Naive B cell (primary cell): Measurements from ENCODE around the gene TPPP. TPM values are rescaled to one million over a fixed set of nuclear protein-coding genes. Genes with fewer than 3 reads are reported as not detected.
"Not testable (repeated sequence)": the region's sequence is repeated elsewhere in the genome, so short reads cannot be mapped to it uniquely, and the experiment has no call there.

Source experiments
- ATAC-seq, 2 donors: fragments of 150-1000 bp; cut with Tn5 transposase; 2 replicates each; pipeline ENCODE4 v1.10.0; 2021; ENCODE audit warnings: low read depth in 2 of 2, mild to moderate bottlenecking in 2 of 2, moderate library complexity in 2 of 2
- DNase-seq: peaks from one replicate; pipeline ENCODE4 v3.0.0; 2022
- H3K27ac Mint-ChIP-seq, 6 donors: one replicate each; pipeline ENCODE4 v1.8.0; 2020 to 2022; ENCODE audit warnings: mild to moderate bottlenecking in 6 of 6, mixed read lengths in 6 of 6, moderate library complexity in 5 of 6, inconsistent platforms in 2 of 6
- H3K27me3 Mint-ChIP-seq, 3 donors: one replicate each; pipeline ENCODE4 v1.8.0; 2021 to 2022; ENCODE audit warnings: mixed read lengths in 3 of 3, mild to moderate bottlenecking in 1 of 3
- H3K36me3 Mint-ChIP-seq, 2 donors: one replicate each; pipeline ENCODE4 v1.8.0; 2020 to 2022; ENCODE audit warnings: mixed read lengths in 2 of 2, inconsistent platforms in 1 of 2, mild to moderate bottlenecking in 1 of 2
- H3K4me1 Mint-ChIP-seq, 3 donors: one replicate each; pipeline ENCODE4 v1.8.0; 2020 to 2022; ENCODE audit warnings: mixed read lengths in 3 of 3, inconsistent platforms in 1 of 3, mild to moderate bottlenecking in 1 of 3, moderate library complexity in 1 of 3
- H3K4me3 Mint-ChIP-seq, 8 donors: one replicate each; pipeline ENCODE4 v1.8.0; 2020 to 2022; ENCODE audit warnings: mild to moderate bottlenecking in 8 of 8, mixed read lengths in 8 of 8, moderate library complexity in 8 of 8, inconsistent platforms in 2 of 8
- H3K9me3 Mint-ChIP-seq, 7 donors: one replicate each; pipeline ENCODE4 v1.8.0; 2020 to 2022; ENCODE audit warnings: mixed read lengths in 7 of 7, mild to moderate bottlenecking in 5 of 7, inconsistent platforms in 2 of 7, moderate library complexity in 1 of 7
- polyA plus RNA-seq, 6 donors: library from polyadenylated mRNA; unstranded; fragments of 300-500 nt; fragmentation: Illumina TruSeq; gene quantifications; one replicate each; pipeline ENCODE4 v1.2.3, GENCODE V29; 2021; ENCODE audit warnings: low read depth in 6 of 6

The TPPP gene
- polyA plus RNA-seq, 6 donors from 2014 or later = 0.11 TPM; not detected in 5

DNA sequence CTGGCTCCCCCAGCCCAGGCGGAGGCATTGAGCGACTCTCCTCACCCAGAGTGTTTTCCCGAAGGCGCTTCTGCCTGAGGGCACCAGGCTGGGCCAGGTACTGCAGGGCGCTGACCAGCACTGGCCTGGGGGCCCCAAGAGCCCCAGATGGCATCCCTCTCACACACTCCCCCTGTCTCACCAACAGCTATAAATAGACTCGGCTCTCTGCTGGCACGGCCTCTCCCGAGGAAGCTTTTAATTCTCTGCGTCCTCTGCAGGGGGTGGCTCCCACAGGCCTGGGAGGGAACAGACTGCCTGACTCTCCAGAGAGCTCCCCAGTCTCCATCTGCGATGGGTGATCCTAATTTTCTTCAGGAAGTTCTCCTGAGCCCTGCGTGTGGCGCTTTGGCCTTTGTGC, 2.9 kb downstream of the TPPP start:
- not testable (repeated sequence) for H3K27ac Mint-ChIP-seq, H3K4me3 Mint-ChIP-seq, ATAC-seq, H3K9me3 Mint-ChIP-seq, H3K36me3 Mint-ChIP-seq, H3K4me1 Mint-ChIP-seq, DNase-seq
- H3K27me3 Mint-ChIP-seq = peaks cover 0 to 14% (median under 1%) of the 10 kb centered on the region in 3 donors

DNA sequence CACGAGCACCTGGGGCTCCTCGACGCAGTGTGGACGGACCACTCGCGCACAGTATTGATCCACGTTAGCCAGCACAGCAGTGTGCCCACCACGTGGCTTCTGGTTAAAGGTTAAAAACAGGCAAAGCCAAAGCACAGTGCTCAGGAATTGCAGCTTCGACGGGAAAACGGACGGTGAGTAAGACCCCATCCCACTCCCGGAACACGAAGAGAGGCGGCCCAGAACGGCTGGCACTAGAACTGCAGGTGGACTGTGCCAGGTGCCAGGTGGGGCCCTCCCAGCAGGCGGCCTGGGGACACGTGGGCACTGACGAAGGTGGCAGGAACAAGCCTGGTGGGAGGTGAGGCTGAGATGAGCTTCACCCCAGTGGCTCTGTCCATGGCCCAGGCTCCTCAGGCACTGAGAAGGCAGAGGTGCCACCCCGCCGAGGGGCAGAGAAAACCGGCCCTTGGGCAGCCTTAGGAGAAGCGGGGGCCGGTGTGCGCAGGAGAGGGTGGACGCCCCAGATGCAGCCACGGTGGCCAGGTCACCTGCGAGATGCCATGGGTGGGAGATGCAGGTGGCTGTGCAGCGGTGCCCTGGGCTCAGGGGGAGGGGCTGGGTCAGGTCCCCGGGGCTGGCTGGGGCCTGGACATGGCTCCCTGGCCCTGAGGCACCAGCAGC, 4.7 kb downstream of the TPPP start:
- H3K4me3 Mint-ChIP-seq, H3K27ac Mint-ChIP-seq, H3K4me1 Mint-ChIP-seq, DNase-seq, H3K36me3 Mint-ChIP-seq, H3K9me3 Mint-ChIP-seq, ATAC-seq: not testable (repeated sequence)
- peaks cover 0 to 29% (median 10%) of the 10 kb centered on the region in 3 donors for H3K27me3 Mint-ChIP-seq

GRCh38 chr5:686936-687335, 6.2 kb downstream of the TPPP start:
- not testable (repeated sequence) for H3K36me3 Mint-ChIP-seq, ATAC-seq, DNase-seq, H3K4me1 Mint-ChIP-seq, H3K27ac Mint-ChIP-seq, H3K9me3 Mint-ChIP-seq, H3K4me3 Mint-ChIP-seq
- H3K27me3 Mint-ChIP-seq = peaks cover 0 to 29% (median 10%) of the 10 kb centered on the region in 3 donors

GRCh38 chr5:686172-686523, 7.0 kb downstream of the TPPP start:
- not testable (repeated sequence) for H3K27ac Mint-ChIP-seq, H3K4me1 Mint-ChIP-seq, H3K9me3 Mint-ChIP-seq, H3K4me3 Mint-ChIP-seq, DNase-seq, H3K36me3 Mint-ChIP-seq, ATAC-seq
- H3K27me3 Mint-ChIP-seq = peaks cover 0 to 29% (median 10%) of the 10 kb centered on the region in 3 donors

GRCh38 chr5:685262-686171, 7.6 kb downstream of the TPPP start:
- H3K4me3 Mint-ChIP-seq = no peak overlapping the region
- DNase-seq (no peak), ATAC-seq (no peak)
- no peaks in the 10 kb centered on the region for H3K4me1 Mint-ChIP-seq
- no peak overlapping the region for H3K27ac Mint-ChIP-seq
- peaks cover 0 to 29% (median 10%) of the 10 kb centered on the region in 3 donors for H3K27me3 Mint-ChIP-seq
- H3K36me3 Mint-ChIP-seq = no peaks in the 10 kb centered on the region
- H3K9me3 Mint-ChIP-seq = no peaks in the 10 kb centered on the region

DNA sequence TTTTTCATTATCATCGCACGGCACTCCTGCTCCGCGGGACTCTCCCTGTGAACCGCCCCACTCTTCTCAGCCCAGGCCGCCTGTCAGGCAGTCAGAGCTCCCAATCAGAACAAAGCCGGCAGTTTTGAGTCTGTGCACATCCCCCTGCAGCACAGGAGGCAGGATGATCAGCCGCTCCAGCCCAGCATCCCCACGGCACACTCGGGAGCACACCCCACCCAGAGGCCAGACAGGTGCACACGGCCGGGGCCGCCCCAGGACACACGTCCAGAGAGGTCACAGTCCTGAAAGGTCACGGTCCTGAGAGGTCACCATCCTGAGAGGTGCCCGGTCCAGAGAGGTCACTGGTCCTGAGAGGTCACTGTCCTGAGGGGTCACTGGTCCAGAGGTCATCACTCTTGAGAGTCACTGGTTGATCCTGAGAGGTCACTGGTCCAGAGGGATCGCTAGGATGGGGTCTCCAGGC, 8.4 kb downstream of the TPPP start:
- no peak overlapping the region for H3K27ac Mint-ChIP-seq
- DNase-seq (no peak), ATAC-seq (no peak)
- peaks cover 0 to 29% (median 10%) of the 10 kb centered on the region in 3 donors for H3K27me3 Mint-ChIP-seq
- peak overlapping the region in 1 of 8 donors; percentile 66 for H3K4me3 Mint-ChIP-seq
- H3K9me3 Mint-ChIP-seq = no peaks in the 10 kb centered on the region
- H3K36me3 Mint-ChIP-seq = no peaks in the 10 kb centered on the region
- no peaks in the 10 kb centered on the region for H3K4me1 Mint-ChIP-seq

GRCh38 chr5:683551-684481, 9.3 kb downstream of the TPPP start:
- H3K9me3 Mint-ChIP-seq = no peaks in the 10 kb centered on the region
- no peak for DNase-seq

DNA sequence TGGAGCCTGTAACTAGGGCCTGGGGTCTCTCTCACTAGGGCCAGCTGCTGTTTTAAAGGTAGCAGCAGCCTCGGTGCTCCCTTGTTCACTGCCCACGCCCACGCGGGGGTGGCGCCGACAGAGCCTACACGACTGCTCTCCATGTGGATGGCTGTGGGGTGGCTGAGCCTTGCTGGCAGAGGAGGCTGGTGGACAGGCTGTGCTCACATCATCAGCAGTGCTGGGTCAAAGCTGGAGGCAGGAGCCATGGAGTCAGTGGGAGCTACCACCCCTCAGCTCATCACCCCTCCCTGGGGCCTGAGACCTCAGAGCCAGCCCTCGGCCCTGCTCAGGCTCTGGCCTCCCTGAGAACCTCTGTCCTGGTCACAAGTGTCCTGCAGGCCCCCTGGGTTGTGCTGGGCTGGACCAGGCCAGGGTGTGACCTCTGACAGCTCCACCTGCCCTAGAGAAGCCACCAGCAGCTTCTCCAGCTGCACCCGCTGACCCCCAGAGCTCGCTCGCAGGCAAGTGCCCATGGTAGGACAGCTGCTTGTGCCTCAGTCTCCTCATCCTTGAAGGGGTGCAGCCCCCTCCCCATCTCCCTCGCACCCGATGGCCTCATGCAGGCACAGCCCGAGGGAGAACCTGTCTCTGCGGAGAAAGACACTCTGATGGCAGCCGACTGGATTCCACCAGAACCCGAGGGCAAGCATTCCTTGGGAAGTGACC, 10.3 kb downstream of the TPPP start:
- peaks cover 0 to 24% (median 10%) of the 10 kb centered on the region in 3 donors for H3K27me3 Mint-ChIP-seq
- ATAC-seq, H3K4me3 Mint-ChIP-seq, H3K4me1 Mint-ChIP-seq, DNase-seq, H3K9me3 Mint-ChIP-seq, H3K36me3 Mint-ChIP-seq: not testable (repeated sequence)
- peak overlapping the region in 2 of 6 donors; percentile 36 to 66 for H3K27ac Mint-ChIP-seq

More at GRCh38 chr5:683551-684481, 9.3 kb downstream of the TPPP start:
- H3K4me3 Mint-ChIP-seq = no peak overlapping the region
- H3K27me3 Mint-ChIP-seq = peaks cover 0 to 29% (median 10%) of the 10 kb centered on the region in 3 donors
- no peaks in the 10 kb centered on the region for H3K4me1 Mint-ChIP-seq
- H3K27ac Mint-ChIP-seq = no peak overlapping the region
- H3K36me3 Mint-ChIP-seq = no peaks in the 10 kb centered on the region
- ATAC-seq = no peak

- ATAC-seq, H3K4me1 Mint-ChIP-seq, H3K4me3 Mint-ChIP-seq, H3K36me3 Mint-ChIP-seq, DNase-seq, H3K9me3 Mint-ChIP-seq: not testable (repeated sequence)
- H3K27ac Mint-ChIP-seq = peak overlapping the region in 1 of 6 donors; percentile 36
- H3K27me3 Mint-ChIP-seq = peaks cover 0 to 28% (median 10%) of the 10 kb centered on the region in 3 donors
These were observed 10.9 kb downstream of the TPPP start for GRCh38 chr5:682216-682615.

DNA sequence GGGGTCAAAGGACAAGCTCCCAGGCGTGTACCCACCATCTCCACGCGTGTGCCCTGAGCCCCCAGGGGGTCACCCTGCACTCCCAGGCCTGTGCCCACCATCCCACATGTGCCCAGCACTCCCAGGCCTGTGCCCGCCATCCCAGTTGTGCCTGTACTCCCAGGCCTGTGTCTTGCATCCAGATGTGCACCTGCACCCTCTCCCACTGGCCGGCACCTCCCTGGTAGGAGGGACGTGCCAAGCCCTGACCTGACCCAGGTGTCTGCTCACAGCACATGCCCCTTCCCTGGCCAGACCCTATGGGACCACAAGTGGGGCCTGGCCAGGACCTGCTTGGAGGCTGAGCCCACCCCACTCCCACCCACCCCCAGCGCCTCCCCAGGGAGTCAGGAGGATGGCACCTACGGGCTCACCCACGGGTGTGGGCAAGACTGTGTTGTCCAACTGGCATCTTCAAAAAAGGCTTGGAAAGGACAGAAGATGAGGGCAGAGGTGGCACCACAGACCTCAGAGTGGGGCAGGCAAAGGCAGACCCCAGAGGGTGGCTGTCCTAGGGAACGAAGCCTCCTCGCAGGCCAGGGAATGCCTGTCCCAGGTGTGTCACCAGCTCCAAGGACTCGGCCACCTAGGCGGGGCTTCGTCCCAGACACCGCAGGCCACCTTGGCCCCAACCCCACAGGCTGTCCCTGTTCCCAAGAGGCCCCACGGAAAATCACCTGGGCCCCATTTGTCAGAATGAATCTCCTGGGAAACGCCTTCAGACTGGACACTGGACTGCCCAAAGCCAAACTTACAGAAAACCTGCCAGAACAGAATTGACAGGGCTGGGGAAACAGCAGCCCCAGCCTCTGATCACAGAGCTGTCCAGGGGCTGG, 11.6 kb downstream of the TPPP start:
- H3K9me3 Mint-ChIP-seq = not testable (repeated sequence)
- H3K27me3 Mint-ChIP-seq = peaks cover 0 to 29% (median 10%) of the 10 kb centered on the region in 3 donors

DNA sequence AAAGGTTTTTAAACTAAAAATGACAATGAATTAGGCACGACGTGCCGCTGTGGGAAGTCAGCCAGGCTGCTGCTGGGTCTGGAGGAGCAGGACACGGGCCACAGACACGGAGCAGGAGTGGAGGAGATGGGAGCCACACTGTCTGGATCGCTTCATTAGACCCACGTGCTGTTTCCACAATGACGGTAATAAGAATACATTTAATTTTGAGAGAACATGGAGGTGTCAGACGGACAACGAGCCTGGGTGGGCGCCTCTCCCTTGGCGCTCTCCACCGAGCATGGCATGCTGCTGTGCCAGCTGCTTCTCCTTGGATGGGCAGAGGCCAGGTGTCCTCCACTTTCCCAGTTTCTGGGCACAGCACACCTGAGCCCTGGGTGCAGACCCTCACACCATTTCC, 12.3 kb downstream of the TPPP start:
- not testable (repeated sequence) for H3K27ac Mint-ChIP-seq, H3K9me3 Mint-ChIP-seq, H3K4me3 Mint-ChIP-seq, DNase-seq, ATAC-seq, H3K4me1 Mint-ChIP-seq, H3K36me3 Mint-ChIP-seq
- peaks cover 0 to 32% (median 10%) of the 10 kb centered on the region in 3 donors for H3K27me3 Mint-ChIP-seq

More for the DNA sequence above, 11.6 kb downstream of the TPPP start:
- H3K4me1 Mint-ChIP-seq, DNase-seq, H3K27ac Mint-ChIP-seq, H3K36me3 Mint-ChIP-seq, ATAC-seq, H3K4me3 Mint-ChIP-seq: not testable (repeated sequence)
